Choroid plexus epithelial cell (primary cell): ENCODE results near the gene TP53BP2.

ENCODE experiments used
- DNase-seq: peaks from one replicate; pipeline ENCODE4 v3.0.0-alpha.2; 2010; ENCODE audit warnings: low read depth
- H3K4me3 ChIP-seq: 2 replicates; pipeline ENCODE4 v1.5.1; 2011; ENCODE audit warnings: low read depth, mild to moderate bottlenecking, control low read depth, low read length, moderate library complexity
- CTCF ChIP-seq: conservative IDR thresholded peaks from 2 replicates; pipeline ENCODE4 v1.5.1; 2011; ENCODE audit warnings: low read depth, mild to moderate bottlenecking, control low read depth, inconsistent platforms, low read length, moderate library complexity

The TP53BP2 gene

GRCh38 chr1:223861904-223862303, 16.2 kb upstream of the TP53BP2 start:
- no peak for TF ChIP-seq CTCF
- H3K4me3 ChIP-seq, result no peak overlapping the region
- no peak for DNase-seq

- no peak for DNase-seq
- no peak for TF ChIP-seq CTCF
- no peak overlapping the region for H3K4me3 ChIP-seq
Measured at GRCh38 chr1:223860051-223860622, 14.4 kb upstream of the TP53BP2 start.

GRCh38 chr1:223859058-223859457, 13.3 kb upstream of the TP53BP2 start:
- no peak for DNase-seq

GRCh38 chr1:223856386-223856785, 10.6 kb upstream of the TP53BP2 start:
- no peak overlapping the region for H3K4me3 ChIP-seq
- no peak for TF ChIP-seq CTCF
- no peak for DNase-seq

More at GRCh38 chr1:223859058-223859457, 13.3 kb upstream of the TP53BP2 start:
- TF ChIP-seq CTCF, result no peak
- H3K4me3 ChIP-seq, result no peak overlapping the region

GRCh38 chr1:223853748-223854147, 8.0 kb upstream of the TP53BP2 start:
- TF ChIP-seq CTCF, result no peak
- DNase-seq, result no peak

GRCh38 chr1:223853275-223853674, 7.5 kb upstream of the TP53BP2 start:
- no peak for TF ChIP-seq CTCF
- H3K4me3 ChIP-seq, result no peak overlapping the region
- no peak for DNase-seq

More at GRCh38 chr1:223853748-223854147, 8.0 kb upstream of the TP53BP2 start:
- no peak overlapping the region for H3K4me3 ChIP-seq

GRCh38 chr1:223852337-223852736, 6.6 kb upstream of the TP53BP2 start:
- TF ChIP-seq CTCF, result no peak
- no peak for DNase-seq
- H3K4me3 ChIP-seq, result no peak overlapping the region
